Activated CD8-positive, alpha-beta T cell treated with anti-CD3 and anti-CD28 coated beads for 36 hours (primary cell): ENCODE results near the gene ELFN2. TPM values are rescaled to one million over a fixed set of nuclear protein-coding genes. Genes with fewer than 3 reads are reported as not detected.

ENCODE experiments used
- ATAC-seq: fragments of 200-7000 bp; cut with Tn5 transposase; one replicate; pipeline ENCODE4 v1.10.0; 2021; ENCODE audit warnings: mild to moderate bottlenecking, moderate library complexity
- CTCF ChIA-PET: fragments of 350-600 bp; sonication (Branson Sonifier 250); formaldehyde crosslinking; loops from one replicate; lab custom pipeline; 2021; ENCODE audit warnings: antibody characterized with exemption; lab: Charles Lee
- POLR2A ChIA-PET: fragments of 350-600 bp; sonication (Branson Sonifier 250); formaldehyde crosslinking; loops from one replicate; lab custom pipeline; 2021; ENCODE audit warnings: antibody characterized with exemption; lab: Charles Lee
- DNase-seq: peaks from one replicate; pipeline ENCODE4 v3.0.0-alpha.2; 2020
- H3K27ac Mint-ChIP-seq: one replicate; pipeline ENCODE4 v1.8.0; 2021; ENCODE audit warnings: mild to moderate bottlenecking, mixed read lengths
- H3K27me3 Mint-ChIP-seq: one replicate; pipeline ENCODE4 v1.8.0; 2021; ENCODE audit warnings: mixed read lengths
- H3K36me3 Mint-ChIP-seq: one replicate; pipeline ENCODE4 v1.8.0; 2021; ENCODE audit warnings: low read depth, mixed read lengths
- H3K4me1 Mint-ChIP-seq: one replicate; pipeline ENCODE4 v1.8.0; 2021; ENCODE audit warnings: low read depth, mixed read lengths
- H3K4me3 Mint-ChIP-seq: one replicate; pipeline ENCODE4 v1.8.0; 2021; ENCODE audit warnings: mild to moderate bottlenecking, moderate library complexity, mixed read lengths
- H3K9me3 Mint-ChIP-seq: one replicate; pipeline ENCODE4 v1.8.0; 2021; ENCODE audit warnings: mixed read lengths
- CTCF ChIP-seq: fragments of 200-600 bp; IDR thresholded peaks from one replicate; pipeline ENCODE4 v1.8.0; 2022; ENCODE audit warnings: antibody characterized with exemption, mild to moderate bottlenecking
- intact Hi-C: fragments of 100-400 bp; cut with micrococcal nuclease; formaldehyde crosslinking; loops from one replicate; pipeline ENCODE4 v1.10.0; 2022
- total RNA-seq, 2 experiments: library from RNA; stranded (reverse); gene quantifications; one replicate each; pipeline ENCODE4 v1.2.3, GENCODE V29; 2021

Gene ELFN2
- total RNA-seq, 2 experiments from 2014 or later, result 0.51 to 0.52 TPM

GRCh38 chr22:37449331-37450001, 22.2 kb upstream of the ELFN2 start:
- no peaks in the 10 kb centered on the region for H3K9me3 Mint-ChIP-seq
- POLR2A ChIA-PET, result interaction anchor here (0.9 kb wide), 1 partner anchor 13 kb away, joined by 3 read pairs; no protein-coding TSS in a partner anchor
- no peaks in the 10 kb centered on the region for H3K36me3 Mint-ChIP-seq
- no peak overlapping the region for H3K4me3 Mint-ChIP-seq
- H3K27me3 Mint-ChIP-seq, result no peaks in the 10 kb centered on the region
- TF ChIP-seq CTCF, result no peak
- no peak overlapping the region for H3K27ac Mint-ChIP-seq
- intact Hi-C loops, result loop anchor here (10.0 kb wide), 1 partner anchor 55 kb away; no protein-coding TSS in a partner anchor
- DNase-seq (no peak), ATAC-seq (no peak)
- peaks cover 5% of the 10 kb centered on the region for H3K4me1 Mint-ChIP-seq
- CTCF ChIA-PET, result interaction anchor here (0.7 to 2.5 kb wide), 6 partner anchors 10 to 189 kb away, joined by 3 to 8 read pairs (median 6); no protein-coding TSS in a partner anchor

GRCh38 chr22:37448516-37449127, 21.3 kb upstream of the ELFN2 start:
- Mint-ChIP-seq H3K27ac (no peak overlapping the region), H3K9me3 (no peaks in the 10 kb centered on the region), H3K36me3 (no peaks in the 10 kb centered on the region), H3K4me1 (peaks cover 8% of the 10 kb centered on the region), H3K27me3 (no peaks in the 10 kb centered on the region), H3K4me3 (no peak overlapping the region)
- no peak for DNase-seq
- intact Hi-C loops, result no loop called here
- no peak for ATAC-seq
- TF ChIP-seq CTCF, result no peak
- POLR2A ChIA-PET, result interaction anchor here (0.9 kb wide), 1 partner anchor 12 kb away, joined by 3 read pairs; no protein-coding TSS in a partner anchor
- CTCF ChIA-PET, result interaction anchor here (1.0 to 2.5 kb wide), 4 partner anchors 20 to 188 kb away, joined by 4 to 8 read pairs (median 8); no protein-coding TSS in a partner anchor

- H3K27ac Mint-ChIP-seq, result no peak overlapping the region
- no peak for TF ChIP-seq CTCF
- peaks cover 2% of the 10 kb centered on the region for H3K9me3 Mint-ChIP-seq
- H3K27me3 Mint-ChIP-seq, result peaks cover 2% of the 10 kb centered on the region
- peaks cover 11% of the 10 kb centered on the region for H3K4me1 Mint-ChIP-seq
- POLR2A ChIA-PET, result interaction anchor here (1.5 kb wide), 1 partner anchor 22 kb away, joined by 4 read pairs; no protein-coding TSS in a partner anchor
- H3K36me3 Mint-ChIP-seq, result no peaks in the 10 kb centered on the region
- no peak overlapping the region for H3K4me3 Mint-ChIP-seq
- no peak for DNase-seq
- intact Hi-C loops, result no loop called here
- CTCF ChIA-PET, result interaction anchor here (0.9 to 1.3 kb wide), 2 partner anchors 17 to 147 kb away, joined by 3 read pairs; no protein-coding TSS in a partner anchor
- ATAC-seq, result no peak
Observed at GRCh38 chr22:37445501-37445900, 18.2 kb upstream of the ELFN2 start.

- no peak for DNase-seq
- H3K27ac Mint-ChIP-seq, result no peak overlapping the region
- intact Hi-C loops, result no loop called here
- CTCF ChIA-PET, result interaction anchor here (0.7 to 1.1 kb wide), 2 partner anchors 15 to 126 kb away, joined by 3 read pairs; no protein-coding TSS in a partner anchor
- TF ChIP-seq CTCF, result no peak
- POLR2A ChIA-PET, result interaction anchor here (0.6 kb wide), 1 partner anchor 31 kb away, joined by 3 read pairs; no protein-coding TSS in a partner anchor
- H3K4me3 Mint-ChIP-seq, result no peak overlapping the region
- H3K27me3 Mint-ChIP-seq, result peaks cover 2% of the 10 kb centered on the region
- H3K9me3 Mint-ChIP-seq, result peaks cover 2% of the 10 kb centered on the region
- peaks cover 6% of the 10 kb centered on the region for H3K4me1 Mint-ChIP-seq
- no peak for ATAC-seq
- H3K36me3 Mint-ChIP-seq, result no peaks in the 10 kb centered on the region
Observed at GRCh38 chr22:37443977-37444376, 16.7 kb upstream of the ELFN2 start.
